Ecto neural progenitor cell (in vitro differentiated cells): ENCODE measurements around the gene PWWP2A.
"Not testable (repeated sequence)": the region's sequence is repeated elsewhere in the genome, so short reads cannot be mapped to it uniquely, and the experiment has no call there.

ENCODE experiments used
- DNase-seq: peaks from one replicate; pipeline ENCODE4 v3.0.0-alpha.2; 2018; ENCODE audit warnings: low spot score

PWWP2A gene

GRCh38 chr5:160076997-160077396 is 42.3 kb downstream of the PWWP2A start:
- no peak for DNase-seq

DNA sequence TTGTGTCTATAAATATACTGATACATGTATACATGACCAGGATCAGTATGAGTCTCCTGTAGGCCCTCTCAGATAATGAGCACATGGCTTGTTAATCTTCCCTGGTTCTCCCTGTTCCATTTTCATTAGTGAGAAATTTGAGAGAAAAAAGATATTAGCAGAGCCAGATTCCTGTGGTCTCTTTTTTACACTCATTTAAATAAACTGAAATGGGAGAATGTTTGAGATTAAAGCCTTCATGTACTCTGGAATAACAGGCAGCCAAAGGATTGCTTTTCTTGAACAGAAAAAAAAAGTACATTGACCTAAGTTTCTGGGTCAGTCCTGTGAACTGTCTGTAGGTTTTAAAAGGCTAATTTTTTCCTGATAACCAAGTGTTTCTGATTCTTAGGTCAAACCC is 44.2 kb downstream of the PWWP2A start:
- DNase-seq: no peak

DNA sequence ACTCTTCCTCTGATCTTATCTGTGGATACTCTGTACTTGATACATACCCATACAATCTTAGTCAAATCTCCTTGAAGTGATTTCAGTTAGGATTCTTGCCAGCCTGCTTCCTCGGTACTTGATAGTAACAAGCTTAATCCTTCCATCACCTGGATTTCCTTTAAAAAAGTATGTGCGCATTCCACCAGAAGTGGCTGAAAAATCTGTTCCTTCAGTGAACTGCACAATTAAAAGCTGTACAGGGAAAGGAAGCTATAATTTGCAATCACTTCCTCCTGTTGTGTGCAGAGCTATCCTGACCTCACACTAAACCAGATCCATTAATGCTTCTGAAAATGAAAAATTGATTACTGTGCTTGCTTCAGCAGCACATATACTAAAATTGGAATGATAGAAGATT is 47.3 kb downstream of the PWWP2A start:
- no peak for DNase-seq

DNA sequence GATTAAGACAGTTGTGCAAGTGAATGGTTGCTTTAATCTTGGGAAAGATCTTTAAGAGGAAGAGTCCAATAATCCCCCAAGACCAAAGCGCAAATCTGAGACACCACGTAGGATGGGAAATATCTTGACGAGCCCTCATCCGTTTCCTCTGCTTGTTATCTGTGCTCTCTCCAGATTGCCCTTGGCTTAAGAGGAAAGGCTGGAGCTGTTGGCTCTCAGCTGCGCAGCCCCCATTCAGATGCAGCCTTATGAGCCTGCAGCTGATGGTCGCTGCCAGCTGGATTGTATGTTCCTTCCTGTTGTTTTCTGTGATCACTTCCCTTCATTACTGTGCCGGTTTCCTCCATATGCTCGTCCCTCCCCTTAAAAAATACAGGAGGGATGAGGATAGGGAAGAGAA is 47.7 kb downstream of the PWWP2A start:
- no peak for DNase-seq

GRCh38 chr5:160069120-160069519 is 50.1 kb downstream of the PWWP2A start:
- DNase-seq: not testable (repeated sequence)

GRCh38 chr5:160064995-160065614 is 54.1 kb downstream of the PWWP2A start:
- DNase-seq: no peak

DNA sequence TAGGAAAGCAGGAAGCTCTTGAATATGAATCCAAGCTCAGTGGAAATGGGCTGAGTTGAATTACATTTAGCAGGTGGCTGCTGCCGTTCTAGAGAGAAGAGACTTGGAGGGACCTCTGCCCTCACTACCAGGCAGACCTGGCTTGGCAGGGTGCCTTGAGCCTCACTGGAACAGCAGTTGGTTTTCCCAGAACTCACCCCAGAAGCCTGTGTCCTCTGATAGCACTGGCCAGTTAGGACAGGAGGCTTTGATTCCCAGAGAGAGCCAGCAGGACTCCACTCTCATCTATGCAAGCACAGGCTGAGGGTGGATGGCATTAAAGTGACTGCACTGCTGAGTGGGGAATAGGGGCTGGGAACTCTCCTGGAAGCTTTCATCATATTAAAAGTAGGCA is 54.8 kb downstream of the PWWP2A start:
- no peak for DNase-seq

DNA sequence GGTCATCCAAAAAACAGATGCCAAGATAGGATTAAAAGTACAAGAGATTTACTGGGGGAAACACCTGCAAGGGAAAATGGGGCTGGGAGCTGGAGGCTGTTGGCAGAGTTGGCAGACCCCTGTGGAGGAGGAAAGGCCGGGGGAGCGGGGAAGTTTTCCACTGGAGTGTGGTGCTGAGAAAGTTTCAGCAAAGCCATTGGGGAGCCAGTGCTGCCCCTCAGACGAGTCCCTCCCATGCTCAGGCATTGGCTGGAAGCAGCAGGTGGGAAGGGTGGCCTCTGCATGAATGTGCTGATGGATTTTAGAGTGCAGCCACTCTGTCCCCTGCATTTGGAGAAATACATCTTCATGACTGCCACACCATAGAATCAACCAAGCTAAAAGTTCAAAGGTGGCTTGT is 57.5 kb downstream of the PWWP2A start:
- DNase-seq: no peak

GRCh38 chr5:160060001-160060400 is 59.2 kb downstream of the PWWP2A start:
- DNase-seq: no peak

GRCh38 chr5:160057256-160057655 is 62.0 kb downstream of the PWWP2A start:
- DNase-seq: no peak

GRCh38 chr5:160054831-160055230 is 64.4 kb downstream of the PWWP2A start:
- DNase-seq: no peak

- DNase-seq: no peak
These were observed 65.2 kb downstream of the PWWP2A start for GRCh38 chr5:160054047-160054446.

DNA sequence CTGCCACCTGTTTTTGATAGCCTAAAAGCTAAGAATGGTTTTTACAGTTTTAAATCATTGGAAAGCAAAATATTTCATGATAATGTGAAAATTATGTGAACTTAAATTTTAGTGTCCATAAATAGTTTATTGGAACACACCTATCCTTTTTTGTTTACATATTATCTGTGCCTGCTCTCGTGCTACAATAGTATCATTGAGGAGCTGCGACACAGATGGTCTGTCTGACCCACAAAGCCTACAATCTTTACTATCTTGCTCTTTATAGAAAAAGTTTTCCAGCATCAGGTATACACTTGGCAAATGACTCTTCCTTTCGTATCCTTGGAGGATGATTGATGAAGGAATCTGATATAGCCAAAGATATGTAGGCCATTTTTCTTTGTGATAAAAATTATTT is 70.2 kb downstream of the PWWP2A start:
- DNase-seq: no peak

DNA sequence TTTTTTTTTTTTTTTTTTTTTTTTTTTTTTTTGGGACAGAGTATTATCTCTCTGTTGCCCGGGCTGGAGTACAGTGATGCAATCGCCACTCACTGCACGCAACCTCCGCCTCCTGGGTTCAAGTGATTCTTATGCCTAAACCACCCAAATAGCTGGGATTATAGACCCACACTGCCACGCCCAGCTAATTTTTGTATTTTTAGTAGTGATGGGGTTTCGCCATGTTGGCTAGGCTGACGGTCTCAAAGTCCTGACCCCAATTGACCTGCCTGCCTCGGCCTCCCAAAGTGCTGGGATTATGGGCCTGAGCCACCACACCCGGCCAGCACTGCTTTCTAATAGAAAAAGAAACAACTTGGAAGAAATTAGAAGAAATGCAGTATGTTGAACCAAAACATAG is 71.1 kb downstream of the PWWP2A start:
- no peak for DNase-seq

GRCh38 chr5:160047423-160047822 is 71.8 kb downstream of the PWWP2A start:
- no peak for DNase-seq

DNA sequence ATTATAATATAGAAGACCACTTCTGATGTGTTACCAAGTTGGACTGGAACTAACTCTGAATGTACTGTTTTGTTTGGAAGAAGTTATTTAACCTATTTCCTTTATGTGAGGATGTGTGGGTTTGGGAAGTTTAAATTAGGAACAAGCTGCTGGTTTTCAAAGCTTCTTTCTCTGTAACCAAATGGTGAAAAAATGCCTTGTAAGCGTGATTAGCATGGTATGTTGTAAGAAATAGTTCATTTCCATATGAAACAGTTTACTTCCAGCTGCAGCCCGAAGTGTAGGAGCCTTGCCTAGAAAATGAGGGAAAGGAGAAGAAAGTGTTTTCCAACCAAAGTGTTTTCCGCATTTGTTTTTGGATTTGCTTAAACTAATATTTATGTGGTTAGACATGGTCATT is 74.3 kb downstream of the PWWP2A start:
- no peak for DNase-seq

GRCh38 chr5:160044391-160044804 is 74.9 kb downstream of the PWWP2A start:
- DNase-seq: no peak

- DNase-seq: no peak
These were observed 76.6 kb downstream of the PWWP2A start for GRCh38 chr5:160042671-160043070.
